Omental fat pad (tissue), 4 donors: Measurements from ENCODE around the gene NGEF. TPM values are rescaled to one million over a fixed set of nuclear protein-coding genes. Genes with fewer than 3 reads are reported as not detected.

Experiments
- ATAC-seq: fragments of 150-250 bp; one replicate; pipeline ENCODE4 v1.9.1; 2016; ENCODE audit warnings: mild to moderate bottlenecking, moderate library complexity; ENCODE audit not compliant: low FRiP score
- DNase-seq: peaks from one replicate; pipeline ENCODE4 v3.0.0-alpha.2; 2019; ENCODE audit warnings: low spot score
- CTCF ChIP-seq, 3 donors: fragments of 450-650 bp; IDR thresholded peaks; one replicate each; pipeline ENCODE4 v1.5.1; 2016 to 2017; ENCODE audit warnings: antibody characterized with exemption in 3 of 3, mild to moderate bottlenecking in 3 of 3, moderate library complexity in 2 of 3
- total RNA-seq, 4 donors: library from RNA; depleted of rRNA; stranded (reverse); fragments of >200 nt; gene quantifications; one replicate each; pipeline ENCODE4 v1.1.0, GENCODE V29; 2016

Gene NGEF
- total RNA-seq, 4 donors from 2014 or later, result 1.1 to 1.9 (median 1.3) TPM; not detected in 1

- TF ChIP-seq CTCF (IDR thresholded peaks at IDR 0.05), result no peak
- DNase-seq, result no peak
- ATAC-seq, result no peak
Observed at GRCh38 chr2:232879618-232880494, 133.2 kb downstream of the NGEF start.

- ATAC-seq (no peak), DNase-seq (no peak)
- no peak for TF ChIP-seq CTCF (IDR thresholded peaks at IDR 0.05)
Observed at GRCh38 chr2:232878855-232879617, 134.0 kb downstream of the NGEF start.

GRCh38 chr2:232877940-232878511 is 135.0 kb downstream of the NGEF start:
- ATAC-seq (no peak), DNase-seq (no peak)
- no peak for TF ChIP-seq CTCF (IDR thresholded peaks at IDR 0.05)

GRCh38 chr2:232876978-232877441 is 136.0 kb downstream of the NGEF start:
- no peak for DNase-seq
- ATAC-seq, result no peak
- TF ChIP-seq CTCF (IDR thresholded peaks at IDR 0.05), result no peak

GRCh38 chr2:232876161-232876977 is 136.7 kb downstream of the NGEF start:
- ATAC-seq, result peak; percentile 22
- no peak for DNase-seq
- TF ChIP-seq CTCF (IDR thresholded peaks at IDR 0.05), result no peak
